Fibroblast of pulmonary artery (primary cell): ENCODE data around the gene FBLN1.
"Not testable (repeated sequence)": the region's sequence is repeated elsewhere in the genome, so short reads cannot be mapped to it uniquely, and the experiment has no call there.

Experiments
- DNase-seq: peaks from one replicate; pipeline ENCODE4 v3.0.0-alpha.2; 2010; ENCODE audit warnings: low read depth
- H3K4me3 ChIP-seq: replicated peaks from 2 replicates; pipeline ENCODE4 v1.5.1; 2011; ENCODE audit warnings: low read depth, mild to moderate bottlenecking, control low read depth, low read length, moderate library complexity
- CTCF ChIP-seq: IDR thresholded peaks from 2 replicates; pipeline ENCODE4 v1.5.1; 2011; ENCODE audit warnings: mild to moderate bottlenecking, control low read depth, low read length, inconsistent platforms; ENCODE audit errors: missing control alignments

FBLN1 gene

DNA sequence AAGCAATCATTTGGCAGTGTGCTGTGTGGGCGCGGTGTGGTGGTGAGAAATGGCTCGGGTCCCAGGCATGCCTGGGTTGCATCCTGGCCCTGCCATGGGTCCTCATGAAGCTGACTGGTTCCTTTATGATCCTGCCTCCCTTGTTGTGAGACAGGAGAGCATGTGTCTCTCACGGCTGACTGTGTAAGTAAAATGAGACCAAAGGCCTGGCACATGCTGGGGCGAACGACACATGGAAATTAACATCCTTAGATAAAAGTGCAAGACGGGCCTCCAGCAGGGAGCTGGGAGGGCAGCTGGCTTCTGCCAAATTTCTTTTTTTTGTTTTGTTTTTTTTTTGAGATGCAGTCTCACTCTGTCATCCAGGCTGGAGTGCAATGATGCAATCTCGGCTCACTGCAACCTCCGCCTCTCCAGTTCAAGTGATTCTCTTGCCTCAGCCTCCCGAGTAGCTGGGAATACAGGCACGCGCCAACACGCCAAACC is 9.4 kb upstream of the FBLN1 start:
- DNase-seq = peak; percentile 29
- TF ChIP-seq CTCF = no peak
- no peak overlapping the region for H3K4me3 ChIP-seq

- not testable (repeated sequence) for DNase-seq, H3K4me3 ChIP-seq
These were observed 8.4 kb upstream of the FBLN1 start for GRCh38 chr22:45494306-45494705.

DNA sequence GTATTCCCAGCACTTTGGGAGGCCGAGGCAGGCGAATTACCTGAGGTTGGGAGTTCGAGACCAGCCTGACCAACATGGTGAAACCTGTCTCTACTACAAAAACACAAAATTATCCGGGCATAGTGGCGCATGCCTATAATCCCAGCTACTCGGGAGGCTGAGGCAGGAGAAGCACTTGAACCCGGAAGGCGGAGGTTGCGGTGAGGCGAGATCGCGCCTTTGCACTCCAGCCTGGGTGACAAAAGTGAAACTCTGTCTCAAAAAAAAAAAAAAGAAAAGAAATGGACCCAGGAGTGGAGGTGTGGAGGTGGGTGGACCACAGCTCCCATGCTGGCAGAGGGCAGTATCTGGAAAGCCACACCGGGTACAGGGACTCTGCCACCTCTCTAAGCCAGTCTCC is 7.1 kb upstream of the FBLN1 start:
- not testable (repeated sequence) for H3K4me3 ChIP-seq, DNase-seq

DNA sequence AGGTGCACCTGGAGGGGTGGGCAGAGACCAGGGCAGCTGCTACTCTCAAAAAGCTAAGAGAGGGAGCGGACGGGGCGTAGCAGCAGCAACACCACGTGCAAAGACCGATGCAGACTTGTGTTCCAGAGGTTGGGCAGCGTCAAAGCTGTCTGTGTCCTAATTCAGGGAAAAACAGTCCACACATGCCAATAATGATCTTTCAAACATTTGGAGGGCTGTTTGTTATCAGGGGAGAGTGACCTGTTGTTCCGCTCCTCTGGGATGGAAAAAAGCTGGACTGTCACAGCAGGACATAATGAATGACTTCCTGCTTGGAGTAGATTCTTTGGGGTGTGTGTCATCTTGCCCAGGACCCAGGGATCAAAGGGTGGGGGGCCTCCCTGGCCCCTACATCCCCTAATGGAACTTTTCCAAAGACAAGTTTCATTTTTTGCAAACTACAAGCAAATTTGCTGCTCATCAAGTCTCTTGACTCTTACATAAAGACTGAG is 6.2 kb upstream of the FBLN1 start:
- TF ChIP-seq CTCF = no peak
- no peak for DNase-seq
- H3K4me3 ChIP-seq = no peak overlapping the region

- H3K4me3 ChIP-seq = peak overlapping the region; percentile 4
- peak; percentile 38 for DNase-seq
- TF ChIP-seq CTCF = no peak
These were observed 5.1 kb upstream of the FBLN1 start for GRCh38 chr22:45497351-45498145.

DNA sequence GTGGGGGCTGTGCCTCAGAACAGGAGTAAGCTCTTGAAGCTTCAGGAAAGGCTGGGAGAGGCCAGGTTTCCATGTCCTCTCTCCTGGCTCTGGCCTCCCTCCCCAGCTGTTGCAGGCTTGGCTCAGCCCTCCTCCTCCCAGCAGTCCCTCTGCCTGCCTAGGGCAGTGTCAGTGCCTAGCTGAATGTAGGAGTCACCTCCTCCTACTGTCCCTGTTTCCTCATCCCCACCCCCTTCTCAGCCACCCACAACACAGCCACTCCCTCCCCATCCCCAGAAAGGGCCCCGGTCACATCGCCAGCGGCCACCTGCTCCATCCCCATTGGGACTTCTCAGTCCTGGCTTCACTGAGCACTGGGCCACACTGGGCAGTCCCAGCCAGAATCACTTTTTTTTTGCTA is 2.9 kb upstream of the FBLN1 start:
- no peak overlapping the region for H3K4me3 ChIP-seq
- DNase-seq = no peak
- no peak for TF ChIP-seq CTCF

DNA sequence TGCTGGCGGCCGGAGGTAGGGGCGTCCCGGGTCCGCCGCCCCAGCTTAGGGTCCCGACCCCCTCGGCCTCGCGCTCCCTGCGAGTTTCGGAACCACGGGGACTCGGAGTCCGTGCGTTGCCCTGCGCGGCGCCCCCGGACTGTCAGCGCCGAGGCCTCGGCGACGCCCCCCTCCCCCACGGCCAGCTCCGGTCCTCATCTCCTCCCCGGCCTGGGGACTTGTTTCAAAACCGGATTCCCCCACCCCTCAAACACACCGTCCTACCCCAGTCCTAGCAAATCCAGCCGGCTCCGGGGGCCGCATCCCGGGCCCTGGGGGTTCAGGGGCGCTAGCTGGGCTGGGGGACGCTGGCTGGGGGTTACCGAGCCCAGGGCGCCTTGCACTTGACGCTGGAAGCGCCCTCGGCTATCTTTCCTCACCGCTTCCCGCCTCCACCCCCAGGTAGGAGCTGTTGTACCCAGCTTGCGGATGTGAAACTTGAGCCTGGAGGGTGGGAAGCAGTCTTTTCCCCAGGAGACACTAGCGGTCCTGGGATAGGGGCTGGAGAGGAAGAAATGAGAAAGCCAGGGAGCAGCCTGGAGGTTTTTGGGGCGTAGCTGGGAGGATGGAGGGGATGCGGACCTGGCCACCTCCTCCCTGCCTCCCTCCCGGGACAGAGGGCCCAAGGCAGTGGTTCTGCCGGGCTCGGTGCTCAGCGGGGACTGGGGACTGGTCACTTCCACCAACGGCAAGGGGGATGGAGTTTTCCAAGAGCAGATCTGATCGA is 550 bp downstream of the FBLN1 start:
- no peak for TF ChIP-seq CTCF
- peak overlapping the region; percentile 51 for H3K4me3 ChIP-seq
- no peak for DNase-seq
